NCI-H2227 (cell line): ENCODE measurements around the gene ACVRL1.
A peak's percentile ranks its signal among the peaks of the same experiment; 100 is the strongest.

ENCODE experiments used
- DNase-seq: peaks from one replicate; lab custom pipeline; 2025; ENCODE audit not compliant: unreplicated experiment; lab: John Stamatoyannopoulos, UW

ACVRL1 gene

GRCh38 chr12:51915951-51916350, 8.6 kb downstream of the ACVRL1 start:
- no peak for DNase-seq

DNA sequence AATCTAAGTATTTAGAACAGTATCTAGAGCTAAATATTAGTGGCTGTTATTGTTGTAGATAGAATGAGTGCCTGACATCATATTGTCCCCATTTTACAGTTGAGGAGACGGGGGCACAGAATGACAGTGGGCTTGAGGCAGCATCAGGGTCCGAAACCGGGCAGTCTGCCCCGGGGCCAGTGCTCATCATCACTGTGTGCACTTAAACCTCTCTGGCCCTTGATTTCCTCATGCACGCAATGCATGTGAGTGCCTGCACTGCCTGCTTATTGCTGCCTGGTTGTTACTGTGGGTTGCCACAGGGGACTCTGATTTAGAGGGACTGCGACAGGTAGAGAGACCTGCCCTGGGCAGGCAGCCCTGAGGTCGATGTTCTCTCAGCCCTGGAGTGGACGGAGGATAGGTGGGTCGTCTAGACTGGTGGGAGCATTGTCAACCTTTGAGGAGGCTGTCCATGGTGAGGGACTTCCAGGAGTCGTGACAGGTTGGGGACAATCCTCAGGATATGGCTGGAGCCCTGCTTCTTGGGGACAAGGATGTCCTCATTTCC, 9.8 kb downstream of the ACVRL1 start:
- no peak for DNase-seq

DNA sequence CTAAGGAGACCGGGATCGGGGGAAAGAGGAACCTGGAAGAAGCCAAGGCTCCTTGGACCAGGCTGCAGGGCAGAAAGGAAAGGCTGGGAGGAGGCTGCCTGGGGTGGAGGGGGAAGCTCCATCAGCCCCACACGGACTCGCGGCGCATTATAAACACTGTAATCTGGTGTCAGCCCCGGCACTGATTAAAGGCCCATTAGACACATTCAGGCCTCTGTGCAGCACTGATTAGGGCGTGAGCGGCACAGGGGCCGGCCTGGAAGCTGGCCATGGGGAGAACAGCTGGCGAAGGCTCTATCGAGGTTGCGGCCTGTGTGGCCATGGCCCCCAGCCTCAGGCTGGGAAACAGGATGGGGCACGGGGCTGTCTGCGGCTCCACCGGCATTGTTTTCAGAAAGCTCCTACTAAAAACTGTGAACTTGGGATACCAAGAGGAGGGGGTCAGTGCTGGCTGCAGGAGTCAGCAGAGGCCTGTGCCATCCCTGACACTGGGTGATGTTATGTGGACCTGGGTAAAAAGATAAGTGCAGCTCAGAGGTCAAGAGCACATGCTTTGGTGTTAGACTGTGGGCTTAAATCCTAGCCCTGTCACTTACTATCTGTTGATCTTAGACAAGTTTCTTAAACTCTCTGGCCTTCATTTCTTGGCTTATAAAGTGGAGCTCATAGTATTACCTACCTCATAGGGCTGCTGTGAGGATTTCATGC, 10.6 kb downstream of the ACVRL1 start:
- DNase-seq, result no peak

GRCh38 chr12:51920046-51920445, 12.7 kb downstream of the ACVRL1 start:
- no peak for DNase-seq

- no peak for DNase-seq
Measured at GRCh38 chr12:51921017-51921725, 13.9 kb downstream of the ACVRL1 start.

DNA sequence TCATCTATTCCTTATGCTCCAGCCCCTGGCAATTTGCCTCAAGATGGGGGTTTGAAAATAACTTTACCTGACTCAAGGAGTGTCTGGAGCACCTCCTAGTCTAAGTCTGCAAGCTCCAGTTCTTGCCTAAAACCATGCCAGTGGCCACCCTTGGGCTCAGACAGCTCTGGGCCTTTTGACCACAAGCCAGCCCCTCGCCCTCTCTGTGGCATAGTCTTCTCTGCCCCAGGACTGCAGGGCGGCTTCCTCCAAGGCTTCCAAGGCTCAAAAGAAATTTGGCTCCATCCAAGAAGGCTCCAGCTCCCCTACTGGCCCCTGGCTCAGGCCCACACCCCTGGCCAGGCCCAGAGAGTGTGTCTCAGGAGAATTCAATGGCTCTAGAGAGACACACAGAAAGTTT, 14.8 kb downstream of the ACVRL1 start:
- DNase-seq, result no peak

DNA sequence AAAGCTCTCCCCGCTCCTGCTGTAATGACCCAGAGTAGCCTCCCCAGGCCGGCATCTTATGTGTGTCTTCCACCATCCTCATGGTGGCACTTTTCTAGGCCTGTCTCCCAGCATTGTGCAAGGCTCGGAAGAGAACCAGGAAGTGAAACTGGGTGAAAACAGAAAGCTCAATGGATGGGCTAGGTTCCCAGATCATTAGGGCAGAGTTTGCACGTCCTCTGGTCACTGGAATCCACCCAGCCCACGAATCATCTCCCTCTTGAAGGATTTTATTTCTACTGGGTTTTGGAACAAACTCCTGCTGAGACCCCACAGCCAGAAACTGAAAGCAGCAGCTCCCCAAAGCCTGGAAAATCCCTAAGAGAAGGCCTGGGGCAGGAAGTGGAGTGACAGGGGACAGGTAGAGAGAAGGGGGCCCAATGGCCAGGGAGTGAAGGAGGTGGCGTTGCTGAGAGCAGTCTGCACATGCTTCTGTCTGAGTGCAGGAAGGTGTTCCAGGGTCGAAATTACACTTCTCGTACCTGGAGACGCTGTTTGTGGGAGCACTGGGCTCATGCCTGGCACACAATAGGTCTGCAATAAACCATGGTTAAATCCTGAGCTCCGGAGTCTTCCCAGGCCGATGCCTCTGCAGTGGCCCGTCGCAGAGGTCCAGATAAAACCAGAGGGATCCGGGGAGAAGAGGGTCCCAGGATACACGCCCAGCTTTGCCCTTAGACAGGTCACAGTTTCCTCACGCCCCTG, 15.6 kb downstream of the ACVRL1 start:
- DNase-seq, result no peak

DNA sequence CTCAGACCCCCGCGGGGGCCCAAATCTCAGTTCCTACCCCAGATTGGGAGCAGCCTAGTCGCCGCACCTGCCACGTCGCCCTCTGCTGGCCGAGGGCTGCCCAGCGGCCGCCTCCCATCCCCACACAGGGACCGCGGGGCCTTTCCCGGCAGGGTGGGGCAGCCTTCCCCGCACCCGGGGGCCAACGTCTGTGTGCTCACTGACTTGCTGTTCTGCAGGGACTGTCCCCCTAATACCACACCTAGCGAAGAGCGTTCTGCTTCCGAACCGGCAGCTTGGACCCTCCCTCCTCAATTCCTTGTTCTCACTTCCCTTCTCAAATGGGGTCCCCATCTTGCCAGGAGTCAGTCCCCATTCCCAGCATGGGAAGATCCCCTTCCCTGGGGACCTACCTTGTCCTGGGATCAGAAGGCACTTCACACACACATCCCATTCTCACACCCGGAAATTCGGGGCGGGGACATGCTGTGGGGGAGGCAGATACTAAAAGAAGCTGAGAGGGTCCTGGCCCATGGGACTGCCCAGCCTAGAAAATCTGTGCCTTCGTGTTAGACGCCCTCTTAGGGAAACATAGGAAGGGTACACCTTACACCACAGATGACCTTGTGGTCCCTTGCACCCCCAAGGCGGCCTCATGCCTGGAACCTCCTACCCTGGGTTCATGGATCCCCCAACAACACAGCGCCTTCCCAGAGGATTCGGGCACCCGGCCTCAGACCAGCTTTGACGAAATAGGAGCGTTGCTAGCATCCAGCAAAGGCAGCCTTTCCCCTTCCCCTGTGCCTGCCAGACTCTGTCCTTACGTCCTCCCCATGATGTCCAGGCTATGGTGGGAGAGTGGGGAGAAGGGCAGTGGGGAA, 16.4 kb downstream of the ACVRL1 start:
- DNase-seq, result no peak

- DNase-seq, result no peak
Measured at GRCh38 chr12:51924551-51925319, 17.4 kb downstream of the ACVRL1 start.

GRCh38 chr12:51925346-51926063, 18.2 kb downstream of the ACVRL1 start:
- no peak for DNase-seq

DNA sequence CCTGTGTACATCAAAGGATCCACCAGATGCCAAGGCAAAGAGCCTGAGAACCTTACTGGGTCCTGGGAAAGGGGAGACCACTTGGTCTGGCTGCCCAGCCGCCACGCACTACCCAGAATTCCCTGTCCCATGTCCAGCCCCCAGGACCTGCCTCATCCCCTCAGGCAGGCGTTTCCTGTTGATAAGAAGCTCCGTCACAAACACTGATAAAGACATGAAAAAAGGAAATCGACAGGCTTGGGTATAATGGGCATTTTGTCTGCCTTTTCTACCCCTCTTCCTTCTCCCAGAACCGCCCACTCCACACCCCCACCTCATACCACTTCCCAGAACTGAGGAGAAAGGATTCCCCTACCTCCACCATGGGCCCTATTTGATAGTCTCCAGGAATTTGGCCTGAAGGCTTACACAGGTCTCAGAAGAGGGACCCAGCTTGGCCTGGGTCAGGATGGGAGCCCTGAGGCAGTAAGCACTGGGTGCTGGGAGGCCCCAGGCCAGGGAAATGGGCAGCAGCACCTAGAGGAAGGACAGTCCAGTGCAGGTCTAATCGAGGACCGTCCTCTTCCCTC, 18.8 kb downstream of the ACVRL1 start:
- no peak for DNase-seq

GRCh38 chr12:51926718-51927117, 19.4 kb downstream of the ACVRL1 start:
- DNase-seq, result no peak

DNA sequence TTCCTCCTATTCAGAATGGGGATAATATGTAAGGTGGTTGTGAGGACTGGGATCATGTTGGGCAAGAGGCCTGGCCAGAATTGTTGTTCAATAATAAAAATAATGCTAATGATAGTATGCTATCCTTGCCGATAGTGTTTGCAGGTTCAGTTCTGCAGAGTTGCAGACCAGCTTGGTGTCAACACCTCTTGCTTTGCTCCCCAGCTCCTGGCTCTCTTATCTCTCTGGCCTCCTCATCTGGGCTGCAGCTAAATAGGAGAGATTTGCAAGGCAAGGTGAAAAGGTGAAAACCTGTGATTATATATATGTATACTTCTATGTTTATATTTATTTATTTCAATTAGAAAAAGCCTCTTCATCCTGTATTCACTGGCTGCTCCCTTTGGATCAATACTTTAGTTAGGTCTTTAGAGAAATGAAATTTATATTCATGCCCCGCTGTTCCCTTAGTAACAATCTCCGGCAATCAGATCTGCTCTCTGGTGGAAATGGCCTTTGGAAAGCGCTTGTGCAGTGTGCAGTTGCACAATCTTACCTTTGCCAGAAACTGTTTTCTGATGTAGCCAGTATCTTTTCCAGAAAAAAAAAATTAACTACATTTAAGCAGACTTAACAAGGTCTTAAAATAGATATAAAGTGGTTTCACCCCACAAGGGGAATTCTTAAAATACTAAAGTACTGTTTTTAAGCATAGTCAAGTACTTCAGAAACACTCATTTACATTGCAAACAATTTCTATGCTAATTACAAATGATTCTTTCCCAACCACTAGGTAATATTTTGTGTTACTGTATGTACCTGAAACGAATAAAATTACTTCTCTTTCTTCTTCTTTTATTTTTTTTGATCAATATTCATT, 25.1 kb downstream of the ACVRL1 start:
- no peak for DNase-seq

DNA sequence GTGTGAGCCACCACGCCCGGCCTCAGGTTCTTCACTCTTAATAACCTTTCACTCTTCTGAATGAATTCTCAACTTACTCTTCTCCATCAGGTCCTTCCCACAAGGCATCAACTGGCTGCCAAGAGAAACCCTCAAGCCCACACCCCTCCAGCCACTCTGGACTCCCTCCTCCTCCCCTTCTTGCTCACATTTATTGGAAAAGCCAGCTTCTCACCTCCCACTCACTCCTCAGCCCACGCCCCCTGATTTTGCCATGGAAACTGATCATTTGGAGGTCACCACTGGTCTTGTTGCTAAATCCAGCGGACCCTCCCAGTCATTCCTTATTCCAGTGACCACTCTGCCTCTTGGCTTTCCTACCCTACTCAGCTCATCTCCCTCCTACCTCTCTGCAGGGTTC, 26.8 kb downstream of the ACVRL1 start:
- DNase-seq, result no peak

DNA sequence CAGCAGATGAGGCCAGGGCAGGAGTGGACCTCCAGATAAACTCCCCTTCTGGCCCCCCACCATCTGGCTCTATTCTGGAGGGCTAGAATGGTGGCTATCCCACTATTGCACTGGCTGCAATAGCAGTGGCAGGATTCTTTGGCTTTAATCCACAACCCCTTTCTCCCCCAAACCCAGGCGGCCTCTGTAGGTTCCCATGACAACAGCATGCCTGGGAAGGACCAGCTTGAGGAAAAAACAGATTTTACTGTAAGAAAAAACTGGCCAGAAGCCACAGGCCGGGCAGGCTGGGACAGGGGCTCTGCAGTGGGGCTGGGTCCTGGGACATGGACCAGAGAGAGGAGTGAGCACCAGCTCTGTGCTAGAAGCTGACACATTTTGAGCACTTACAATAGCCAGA, 30.6 kb downstream of the ACVRL1 start:
- peak; percentile 10 for DNase-seq

- DNase-seq, result peak; percentile 4
Measured at GRCh38 chr12:51938726-51939125, 31.4 kb downstream of the ACVRL1 start.

DNA sequence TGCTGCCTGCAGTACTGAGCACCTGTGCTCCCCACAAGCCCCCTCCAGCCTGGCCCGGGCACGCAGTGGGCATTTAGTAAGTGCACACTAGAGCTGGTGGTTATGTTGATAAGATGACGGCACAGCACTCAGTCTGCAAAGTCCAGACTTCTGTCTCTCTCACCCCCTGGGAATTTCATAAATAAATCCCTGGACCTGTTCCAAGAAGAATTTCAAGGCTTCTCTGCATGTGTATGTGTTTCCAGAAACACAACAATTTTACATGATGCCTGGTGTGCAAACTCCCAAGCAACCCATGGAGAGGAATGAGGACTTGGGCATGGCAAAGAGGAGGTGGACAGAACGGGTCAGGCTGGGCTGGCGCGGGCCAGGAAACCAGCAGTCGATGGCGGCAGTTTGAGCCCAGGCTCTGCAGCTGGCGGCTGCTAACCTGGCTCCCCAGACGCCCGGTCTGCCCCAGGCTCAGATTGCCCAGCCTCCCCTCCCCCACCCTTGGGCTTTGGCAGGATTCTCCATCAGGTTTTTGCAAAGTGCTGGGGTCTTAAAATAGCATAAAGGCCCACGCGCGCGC, 33.8 kb downstream of the ACVRL1 start:
- DNase-seq, result peak; percentile 65

DNA sequence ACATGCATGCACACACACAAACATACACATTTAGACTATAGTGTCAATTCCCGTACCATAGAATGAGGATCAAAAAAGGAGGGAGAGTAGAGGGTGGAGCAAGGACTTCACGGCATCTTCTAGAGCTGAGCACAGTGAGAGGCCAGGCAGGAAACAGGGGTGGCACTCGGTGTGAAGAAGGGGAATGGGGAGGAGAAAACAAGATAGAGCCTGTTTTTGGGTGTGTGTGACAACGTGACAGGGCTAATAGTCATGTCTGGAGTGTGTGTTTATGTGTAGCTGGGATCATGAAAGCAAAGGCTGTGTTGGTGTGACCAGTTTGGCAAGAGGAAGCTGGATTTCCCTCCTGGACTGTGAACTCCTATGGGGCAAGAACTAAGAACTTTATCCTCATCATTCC, 34.3 kb downstream of the ACVRL1 start:
- no peak for DNase-seq
